ENCODE measurements around the gene HIPK4.
"Not testable (repeated sequence)": the region's sequence is repeated elsewhere in the genome, so short reads cannot be mapped to it uniquely, and the experiment has no call there.

HIPK4 gene

GRCh38 chr19:40414542-40415535 lies 24.9 kb upstream of the HIPK4 start:
- H3K9me3 ChIP-seq (ENCODE audit: control insufficient read depth, insufficient read depth, low read length): no peaks in the 10 kb centered on the region
- H3K4me3 ChIP-seq (ENCODE audit: low read depth, low read length): no peak overlapping the region
- H3K27me3 ChIP-seq (ENCODE audit: control insufficient read depth, insufficient read depth, low read length): no peaks in the 10 kb centered on the region
- peaks cover 5% of the 10 kb centered on the region for H3K4me1 ChIP-seq (ENCODE audit: control insufficient read depth, insufficient read depth, low read length)
- no peaks in the 10 kb centered on the region for H3K36me3 ChIP-seq (ENCODE audit: control insufficient read depth, insufficient read depth, low read length)
- no peak overlapping the region for H3K9ac ChIP-seq (ENCODE audit: low read depth, low read length)

DNA sequence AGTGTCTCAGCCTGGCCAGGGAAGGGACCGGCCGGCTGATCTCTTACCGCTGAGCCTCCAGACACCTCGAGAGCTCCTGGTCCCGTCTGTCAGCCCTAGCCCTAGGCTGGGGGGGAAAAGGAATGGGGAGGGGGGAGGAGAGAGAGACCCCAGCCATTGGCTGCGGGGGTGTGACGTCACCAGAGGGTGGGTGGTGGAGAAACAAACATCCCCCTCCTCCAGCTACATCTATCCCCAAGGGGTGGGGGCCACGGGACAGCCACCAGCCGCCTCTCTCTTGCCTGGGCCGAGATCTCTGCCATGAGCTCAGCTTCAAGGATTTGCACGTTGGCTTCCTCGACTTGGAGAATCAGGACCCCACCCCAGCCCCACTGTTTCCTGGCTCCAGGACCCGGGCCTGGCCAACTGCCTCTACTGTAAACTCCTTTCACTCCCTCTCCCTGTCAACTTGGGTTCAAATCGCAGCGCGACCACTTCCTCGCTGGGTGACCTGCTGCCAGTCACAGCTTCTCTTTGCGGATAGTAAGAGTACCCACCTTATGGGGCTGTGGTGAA lies 23.4 kb upstream of the HIPK4 start, which contains the start of gene PRX:
Gene PRX, minus strand, starts transcription at position 88 of the 555 bp plus-strand sequence. CDS start 5,446 bp downstream, outside the sequence.
- Histone ChIP-seq H3K9me3 (ENCODE audit: control insufficient read depth, insufficient read depth, low read length) (no peaks in the 10 kb centered on the region), H3K27me3 (ENCODE audit: control insufficient read depth, insufficient read depth, low read length) (no peaks in the 10 kb centered on the region), H3K4me1 (ENCODE audit: control insufficient read depth, insufficient read depth, low read length) (peaks cover 5% of the 10 kb centered on the region), H3K4me3 (ENCODE audit: low read depth, low read length) (peak within 1 kb of the TSS; percentile 48), H3K9ac (ENCODE audit: low read depth, low read length) (peak within 1 kb of the TSS; percentile 14), H3K36me3 (ENCODE audit: control insufficient read depth, insufficient read depth, low read length) (no peaks in the 10 kb centered on the region)

DNA sequence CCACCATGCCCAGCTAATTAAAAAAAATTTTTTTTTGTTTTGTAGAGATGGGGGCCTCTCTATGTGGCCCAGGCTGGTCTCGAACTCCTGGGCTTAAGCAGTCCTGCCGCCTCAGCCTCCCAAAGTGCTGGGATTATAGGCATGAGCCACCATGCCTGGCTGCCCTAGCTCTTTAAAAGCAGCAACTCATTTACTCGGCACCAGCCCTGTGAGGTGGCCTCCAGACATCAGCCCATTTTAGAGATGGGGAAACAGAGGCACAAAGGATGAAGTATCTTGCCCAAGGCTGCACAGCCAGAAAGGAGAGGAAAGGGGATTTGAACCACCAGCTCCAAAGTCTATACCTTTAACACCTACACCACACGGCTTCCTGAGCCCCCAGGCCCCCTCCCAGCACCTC lies 22.9 kb upstream of the HIPK4 start:
- H3K4me1 ChIP-seq (ENCODE audit: control insufficient read depth, insufficient read depth, low read length): peaks cover 5% of the 10 kb centered on the region
- no peaks in the 10 kb centered on the region for H3K36me3 ChIP-seq (ENCODE audit: control insufficient read depth, insufficient read depth, low read length)
- H3K27me3 ChIP-seq (ENCODE audit: control insufficient read depth, insufficient read depth, low read length): no peaks in the 10 kb centered on the region
- H3K9me3 ChIP-seq (ENCODE audit: control insufficient read depth, insufficient read depth, low read length): no peaks in the 10 kb centered on the region
- peak overlapping the region; percentile 48 for H3K4me3 ChIP-seq (ENCODE audit: low read depth, low read length)
- no peak overlapping the region for H3K9ac ChIP-seq (ENCODE audit: low read depth, low read length)

GRCh38 chr19:40411958-40412499 lies 22.0 kb upstream of the HIPK4 start:
- H3K9me3 ChIP-seq (ENCODE audit: control insufficient read depth, insufficient read depth, low read length): no peaks in the 10 kb centered on the region
- no peak overlapping the region for H3K9ac ChIP-seq (ENCODE audit: low read depth, low read length)
- H3K4me3 ChIP-seq (ENCODE audit: low read depth, low read length): no peak overlapping the region
- no peaks in the 10 kb centered on the region for H3K36me3 ChIP-seq (ENCODE audit: control insufficient read depth, insufficient read depth, low read length)
- peaks cover 5% of the 10 kb centered on the region for H3K4me1 ChIP-seq (ENCODE audit: control insufficient read depth, insufficient read depth, low read length)
- H3K27me3 ChIP-seq (ENCODE audit: control insufficient read depth, insufficient read depth, low read length): no peaks in the 10 kb centered on the region

- no peaks in the 10 kb centered on the region for H3K9me3 ChIP-seq (ENCODE audit: control insufficient read depth, insufficient read depth, low read length)
- no peak overlapping the region for H3K4me3 ChIP-seq (ENCODE audit: low read depth, low read length)
- H3K27me3 ChIP-seq (ENCODE audit: control insufficient read depth, insufficient read depth, low read length): no peaks in the 10 kb centered on the region
- H3K4me1 ChIP-seq (ENCODE audit: control insufficient read depth, insufficient read depth, low read length): peaks cover 5% of the 10 kb centered on the region
- H3K36me3 ChIP-seq (ENCODE audit: control insufficient read depth, insufficient read depth, low read length): no peaks in the 10 kb centered on the region
- no peak overlapping the region for H3K9ac ChIP-seq (ENCODE audit: low read depth, low read length)
Observed at GRCh38 chr19:40411125-40411842, 21.3 kb upstream of the HIPK4 start.

DNA sequence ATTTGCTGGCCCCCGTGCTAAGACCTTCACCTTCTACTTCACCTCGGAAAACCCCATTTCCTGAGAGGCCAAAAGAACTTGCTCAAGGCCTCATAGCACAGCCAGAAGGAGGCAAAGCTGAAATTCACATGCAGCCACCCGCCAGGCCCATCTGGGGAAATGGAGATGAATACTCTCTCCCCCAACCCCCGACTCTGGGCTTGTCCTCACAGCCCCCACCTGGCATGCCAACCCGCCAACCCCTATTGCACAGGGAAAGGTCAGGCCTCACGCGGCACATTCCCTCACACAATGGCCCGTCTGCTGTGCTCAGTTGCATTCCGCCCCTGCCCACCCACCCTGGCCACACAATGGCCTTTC lies 20.0 kb upstream of the HIPK4 start:
- no peaks in the 10 kb centered on the region for H3K36me3 ChIP-seq (ENCODE audit: control insufficient read depth, insufficient read depth, low read length)
- peaks cover 5% of the 10 kb centered on the region for H3K4me1 ChIP-seq (ENCODE audit: control insufficient read depth, insufficient read depth, low read length)
- H3K9me3 ChIP-seq (ENCODE audit: control insufficient read depth, insufficient read depth, low read length): no peaks in the 10 kb centered on the region
- peak overlapping the region; percentile 54 for H3K9ac ChIP-seq (ENCODE audit: low read depth, low read length)
- no peaks in the 10 kb centered on the region for H3K27me3 ChIP-seq (ENCODE audit: control insufficient read depth, insufficient read depth, low read length)
- no peak overlapping the region for H3K4me3 ChIP-seq (ENCODE audit: low read depth, low read length)

DNA sequence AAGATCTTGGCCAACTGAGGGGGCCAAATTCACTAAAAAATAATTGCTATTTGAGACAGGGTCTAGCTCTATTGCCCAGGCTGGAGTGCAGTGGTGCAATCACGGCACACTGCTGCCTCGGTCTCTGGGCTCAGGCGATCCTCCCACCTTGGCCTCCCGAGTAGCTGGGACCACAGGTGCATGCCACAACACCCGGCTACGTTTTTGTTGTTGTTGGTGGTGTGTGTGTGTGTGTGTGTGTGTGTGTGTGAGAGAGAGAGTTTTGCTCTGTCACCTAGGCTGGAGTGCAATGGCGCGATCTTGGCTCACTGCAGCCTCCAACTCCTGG lies 18.6 kb upstream of the HIPK4 start:
- H3K4me3 ChIP-seq (ENCODE audit: low read depth, low read length); H3K9me3 ChIP-seq (ENCODE audit: control insufficient read depth, insufficient read depth, low read length); H3K4me1 ChIP-seq (ENCODE audit: control insufficient read depth, insufficient read depth, low read length); H3K9ac ChIP-seq (ENCODE audit: low read depth, low read length); H3K36me3 ChIP-seq (ENCODE audit: control insufficient read depth, insufficient read depth, low read length); H3K27me3 ChIP-seq (ENCODE audit: control insufficient read depth, insufficient read depth, low read length): not testable (repeated sequence)

GRCh38 chr19:40407714-40408597 lies 18.0 kb upstream of the HIPK4 start:
- no peak overlapping the region for H3K9ac ChIP-seq (ENCODE audit: low read depth, low read length)
- no peaks in the 10 kb centered on the region for H3K9me3 ChIP-seq (ENCODE audit: control insufficient read depth, insufficient read depth, low read length)
- no peaks in the 10 kb centered on the region for H3K27me3 ChIP-seq (ENCODE audit: control insufficient read depth, insufficient read depth, low read length)
- no peak overlapping the region for H3K4me3 ChIP-seq (ENCODE audit: low read depth, low read length)
- no peaks in the 10 kb centered on the region for H3K36me3 ChIP-seq (ENCODE audit: control insufficient read depth, insufficient read depth, low read length)
- peaks cover 5% of the 10 kb centered on the region for H3K4me1 ChIP-seq (ENCODE audit: control insufficient read depth, insufficient read depth, low read length)

- Histone ChIP-seq H3K4me3 (ENCODE audit: low read depth, low read length) (peak overlapping the region; percentile 56), H3K9me3 (ENCODE audit: control insufficient read depth, insufficient read depth, low read length) (no peaks in the 10 kb centered on the region), H3K4me1 (ENCODE audit: control insufficient read depth, insufficient read depth, low read length) (peaks cover 3% of the 10 kb centered on the region), H3K27me3 (ENCODE audit: control insufficient read depth, insufficient read depth, low read length) (peaks cover 6% of the 10 kb centered on the region), H3K36me3 (ENCODE audit: control insufficient read depth, insufficient read depth, low read length) (no peaks in the 10 kb centered on the region), H3K9ac (ENCODE audit: low read depth, low read length) (peak overlapping the region; percentile 54)
Observed at GRCh38 chr19:40403262-40403984, 13.4 kb upstream of the HIPK4 start.

DNA sequence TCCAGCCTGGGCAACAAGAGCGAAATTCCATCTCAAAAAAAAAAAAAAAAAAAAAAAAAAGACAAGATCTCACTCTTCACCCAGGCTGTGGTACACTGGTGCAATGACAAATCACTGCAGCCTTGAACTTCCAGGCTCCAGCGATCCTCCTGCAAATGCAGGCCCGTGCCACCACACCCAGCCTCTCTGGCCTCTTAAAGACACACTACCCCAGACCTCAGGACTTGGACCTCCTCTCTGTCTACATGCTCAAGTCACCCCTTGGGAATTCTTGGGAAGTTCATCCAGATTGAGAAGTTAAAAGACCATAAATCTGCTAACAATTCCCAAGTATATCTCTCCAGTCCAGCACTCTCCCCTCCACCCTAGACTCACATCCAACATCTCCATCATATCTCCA lies 10.6 kb upstream of the HIPK4 start:
- H3K9me3 ChIP-seq (ENCODE audit: control insufficient read depth, insufficient read depth, low read length): no peaks in the 10 kb centered on the region
- no peak overlapping the region for H3K9ac ChIP-seq (ENCODE audit: low read depth, low read length)
- peaks cover 3% of the 10 kb centered on the region for H3K4me1 ChIP-seq (ENCODE audit: control insufficient read depth, insufficient read depth, low read length)
- no peak overlapping the region for H3K4me3 ChIP-seq (ENCODE audit: low read depth, low read length)
- peaks cover 10% of the 10 kb centered on the region for H3K27me3 ChIP-seq (ENCODE audit: control insufficient read depth, insufficient read depth, low read length)
- H3K36me3 ChIP-seq (ENCODE audit: control insufficient read depth, insufficient read depth, low read length): no peaks in the 10 kb centered on the region

All from iPS-15b (cell line).